Activated CD4-positive, CD25-positive, alpha-beta regulatory T cell treated with anti-CD3 and anti-CD28 coated beads, Interleukin-2, amount 50 U/mL, for 16 hours (primary cell): Measurements from ENCODE around the gene EHD4.

ENCODE experiments used
- DNase-seq: peaks from one replicate; pipeline ENCODE4 v3.0.0-alpha.2; 2020; ENCODE audit warnings: low read depth, low spot score

The EHD4 gene

DNA sequence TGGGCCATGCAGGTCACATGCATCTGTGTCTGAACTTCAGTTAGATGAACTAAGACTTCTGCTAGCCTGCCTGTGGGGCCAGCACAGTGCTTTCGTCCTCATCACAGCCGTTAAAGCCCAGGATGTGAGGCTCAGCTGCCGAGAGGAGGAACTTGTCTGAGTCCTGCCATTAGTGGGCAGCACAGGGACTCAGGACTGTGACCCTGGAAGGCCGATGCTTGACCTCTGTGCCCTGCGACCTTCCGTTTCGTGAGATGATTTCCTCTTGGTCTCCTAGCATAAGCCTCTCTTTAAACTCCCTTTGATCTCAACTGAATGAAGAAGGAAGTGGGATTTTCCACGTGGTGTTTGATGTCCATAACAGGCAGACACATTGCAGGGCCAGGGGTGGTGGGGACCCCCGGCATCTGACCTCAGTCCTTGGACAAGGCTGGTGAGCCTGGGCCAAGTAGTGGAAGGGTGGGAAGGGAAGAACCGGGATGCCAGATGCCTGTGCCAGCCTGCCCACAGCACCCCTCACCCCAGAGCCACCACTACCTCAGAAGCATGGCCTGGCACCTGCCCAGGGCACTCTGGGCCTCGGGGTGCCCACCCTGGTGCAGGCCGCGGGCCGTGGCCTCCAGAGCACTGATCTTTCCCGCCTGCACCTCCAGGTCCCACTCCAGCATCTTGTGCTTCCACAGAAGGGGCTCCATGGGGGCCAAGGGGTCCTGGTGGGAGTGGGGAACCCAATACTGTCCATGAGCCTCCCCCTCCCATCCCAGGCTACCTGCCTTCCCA lies 112.1 kb downstream of the EHD4 start:
- no peak for DNase-seq

DNA sequence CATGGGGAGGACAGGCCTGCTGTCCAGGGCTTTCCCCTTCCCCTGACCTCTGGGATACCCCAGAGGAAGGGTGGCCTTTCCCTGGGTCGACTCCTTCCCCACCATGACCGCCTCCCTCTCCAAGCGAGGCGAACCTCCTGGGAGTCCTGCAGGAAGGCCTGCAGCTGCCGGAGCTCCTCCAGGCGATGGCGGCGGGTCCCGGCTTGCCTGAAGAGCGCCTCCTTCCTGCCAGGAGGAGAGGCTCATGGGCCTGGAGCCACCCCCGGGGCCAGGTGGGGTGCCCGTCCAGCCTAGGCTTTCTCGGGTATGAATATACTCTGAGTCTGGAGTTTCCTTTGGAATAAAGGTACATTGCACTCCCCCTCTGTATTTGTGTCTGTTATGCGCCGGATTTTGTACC lies 113.6 kb downstream of the EHD4 start:
- DNase-seq: no peak

DNA sequence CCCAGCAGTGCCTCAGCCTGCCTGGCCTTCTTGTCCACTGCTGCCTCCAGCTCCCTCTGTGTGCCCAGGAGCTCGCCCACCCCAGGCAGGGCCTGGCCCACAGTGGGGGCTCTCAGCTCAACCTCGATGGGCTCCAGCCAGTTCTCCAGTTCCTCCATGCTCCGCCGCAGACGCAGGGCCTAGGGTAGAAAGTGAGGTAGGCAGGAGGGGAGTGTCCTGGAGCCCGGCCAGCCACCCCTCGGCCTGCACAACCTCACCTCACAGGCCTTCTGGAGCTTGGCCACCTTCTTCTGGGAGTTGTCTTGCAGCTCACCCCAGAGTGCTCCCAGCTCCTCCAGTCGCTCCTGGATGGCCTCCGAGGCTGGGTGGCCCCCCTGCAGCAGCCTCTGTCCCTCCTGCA lies 115.0 kb downstream of the EHD4 start:
- DNase-seq: no peak

DNA sequence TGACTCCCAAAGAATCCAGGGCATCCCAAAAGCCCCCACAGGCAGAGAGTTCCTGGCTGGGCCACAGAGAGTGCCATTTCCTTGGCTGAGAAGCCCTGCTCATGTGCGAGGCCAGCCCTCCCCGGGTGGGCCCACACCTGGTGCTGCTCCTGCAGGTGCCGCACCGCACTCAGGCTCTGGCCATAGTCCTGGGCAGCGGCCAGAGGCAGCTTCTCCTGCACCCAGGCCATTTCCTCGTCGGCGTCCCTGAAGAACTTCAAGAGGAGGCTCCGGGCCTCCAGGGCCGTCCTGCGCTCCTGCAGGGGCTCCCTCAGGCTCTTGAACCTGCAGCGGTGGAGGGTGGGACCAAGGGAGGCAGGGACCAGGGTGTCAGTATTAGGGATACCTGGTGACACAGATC lies 115.6 kb downstream of the EHD4 start:
- DNase-seq: no peak

DNA sequence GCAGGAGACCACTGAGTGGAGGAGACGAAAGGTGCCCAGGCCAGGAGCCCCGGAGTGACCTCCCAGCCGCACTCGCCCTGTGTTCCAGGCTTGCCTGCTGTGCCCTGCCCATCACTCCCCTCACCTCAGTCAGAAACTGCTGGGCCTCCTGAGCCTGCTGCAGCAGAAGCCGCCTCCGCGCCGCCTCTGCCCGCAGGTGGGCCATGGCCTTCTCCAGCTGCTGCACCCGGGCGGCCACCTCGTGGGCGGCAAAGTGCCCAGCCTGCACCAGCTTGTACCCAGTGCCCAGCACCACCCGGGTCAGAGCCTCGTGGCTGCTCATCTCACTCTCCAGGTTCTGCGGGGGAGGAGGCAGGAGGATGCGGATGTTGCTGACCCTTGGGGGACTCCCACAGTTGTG lies 116.1 kb downstream of the EHD4 start:
- DNase-seq: no peak

DNA sequence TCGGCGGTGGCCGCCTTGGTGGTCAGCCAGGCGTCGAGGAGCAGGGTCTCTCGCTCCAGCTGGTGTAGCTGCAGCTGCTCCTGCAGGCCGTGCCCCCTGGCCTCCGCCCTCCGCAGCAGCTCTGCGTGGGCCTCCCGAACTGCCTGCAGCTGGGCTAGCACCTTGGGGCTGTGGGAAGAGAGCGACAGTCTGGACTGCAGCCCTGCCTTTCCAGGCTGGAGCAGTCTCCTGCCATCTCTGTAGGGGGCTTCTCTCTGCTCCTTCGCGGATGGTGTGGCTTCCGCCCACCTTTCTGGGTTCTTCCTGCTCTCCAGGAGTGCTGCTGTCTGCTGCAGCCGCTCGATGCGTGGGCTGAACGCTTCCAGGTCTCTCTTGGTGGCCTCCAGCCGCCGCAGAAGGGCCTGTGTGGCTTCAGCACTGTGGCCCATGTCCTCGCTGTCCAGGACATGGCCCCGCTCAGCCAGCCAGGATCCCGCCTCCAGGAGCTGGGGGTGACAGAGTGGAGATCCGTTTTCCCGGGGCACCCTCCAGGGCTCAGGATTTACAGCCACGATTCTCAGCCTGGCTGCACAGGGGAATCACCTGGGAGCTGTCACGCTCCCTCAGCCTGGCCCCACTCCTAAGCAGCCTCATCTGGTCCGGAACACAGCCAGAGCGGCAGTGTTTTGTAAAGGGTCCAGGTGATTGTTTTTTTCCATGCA lies 116.9 kb downstream of the EHD4 start:
- DNase-seq: no peak

DNA sequence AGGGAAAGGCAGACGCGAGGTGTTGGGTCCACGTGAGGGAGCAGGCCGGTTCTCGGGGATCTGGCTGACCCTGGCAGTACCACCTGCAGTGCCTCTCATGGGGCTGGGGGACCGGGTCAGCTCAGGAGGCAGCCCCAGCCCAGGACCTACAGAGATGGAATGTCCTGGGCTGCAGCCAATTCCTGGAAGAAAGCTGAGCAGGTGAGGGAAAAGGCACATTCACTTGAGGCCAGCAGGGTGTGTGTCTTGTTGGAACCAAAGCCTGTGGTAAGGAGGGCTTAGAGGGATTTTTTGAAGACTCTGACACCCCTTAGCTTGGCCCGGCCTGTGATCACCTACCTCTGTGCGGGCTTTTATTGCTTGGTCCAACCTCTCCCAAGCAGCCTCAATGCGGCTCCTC lies 117.9 kb downstream of the EHD4 start:
- DNase-seq: no peak

DNA sequence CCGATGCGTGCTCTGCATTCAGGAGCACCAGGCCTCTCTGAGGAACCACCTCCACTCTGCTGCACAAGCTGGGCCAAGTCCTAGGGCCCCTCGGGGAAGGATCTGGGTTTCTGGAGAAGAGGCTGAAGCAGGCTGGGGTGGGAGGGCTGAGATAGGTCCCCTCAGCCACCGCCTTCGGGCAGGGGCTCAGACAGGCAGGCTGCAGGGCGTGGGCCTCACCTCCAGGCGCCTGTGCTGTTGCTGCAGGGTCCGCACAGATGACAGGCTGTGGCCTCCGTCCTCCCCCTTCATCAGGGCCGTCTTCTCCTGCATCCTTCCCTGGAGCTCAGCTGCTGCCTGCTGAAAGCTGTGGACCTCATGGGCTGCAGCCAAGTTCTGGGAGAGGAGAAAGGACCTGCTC lies 118.5 kb downstream of the EHD4 start:
- DNase-seq: no peak

DNA sequence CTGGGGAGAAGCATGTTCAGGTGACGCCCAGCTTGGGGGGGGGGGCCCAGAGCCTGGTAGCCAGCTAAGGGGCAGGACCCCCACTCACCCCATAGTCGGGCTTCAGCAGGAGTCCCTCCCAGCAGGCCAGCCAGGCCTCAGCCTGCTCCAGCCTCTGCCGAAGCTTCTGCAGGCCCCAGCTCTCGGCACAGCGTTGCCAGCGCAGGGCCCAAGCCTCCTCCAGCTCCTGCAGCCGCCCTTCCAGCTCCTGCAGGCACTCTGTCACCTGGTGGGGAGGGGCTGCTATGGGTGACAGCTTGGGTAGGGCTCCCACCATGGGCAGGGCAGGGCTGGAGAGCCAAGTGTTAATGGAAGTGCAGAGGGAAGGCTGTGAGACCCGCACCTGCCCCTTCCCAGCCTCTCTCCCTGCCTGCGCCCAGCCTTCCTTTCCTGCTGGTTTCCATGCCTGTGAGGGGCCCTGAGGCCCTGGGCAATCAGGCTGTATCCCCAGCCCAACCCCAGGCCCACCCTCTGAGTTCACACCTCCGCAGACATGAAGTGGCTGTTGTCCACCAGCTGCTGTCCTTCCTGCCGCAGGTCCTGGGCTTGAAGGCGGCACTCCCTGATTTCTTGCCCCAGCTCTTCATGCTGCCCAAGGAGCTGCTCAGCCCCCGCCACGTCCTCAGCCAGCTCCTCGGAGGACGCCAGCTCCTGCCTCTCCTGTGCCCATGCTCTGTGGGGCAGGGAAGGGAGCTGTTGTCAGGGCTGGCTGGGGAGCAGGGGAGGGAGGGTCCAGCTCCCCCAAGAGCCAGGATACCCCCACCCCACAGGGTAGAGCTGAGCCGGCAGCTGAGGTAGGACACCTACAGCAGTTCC lies 119.4 kb downstream of the EHD4 start:
- no peak for DNase-seq

DNA sequence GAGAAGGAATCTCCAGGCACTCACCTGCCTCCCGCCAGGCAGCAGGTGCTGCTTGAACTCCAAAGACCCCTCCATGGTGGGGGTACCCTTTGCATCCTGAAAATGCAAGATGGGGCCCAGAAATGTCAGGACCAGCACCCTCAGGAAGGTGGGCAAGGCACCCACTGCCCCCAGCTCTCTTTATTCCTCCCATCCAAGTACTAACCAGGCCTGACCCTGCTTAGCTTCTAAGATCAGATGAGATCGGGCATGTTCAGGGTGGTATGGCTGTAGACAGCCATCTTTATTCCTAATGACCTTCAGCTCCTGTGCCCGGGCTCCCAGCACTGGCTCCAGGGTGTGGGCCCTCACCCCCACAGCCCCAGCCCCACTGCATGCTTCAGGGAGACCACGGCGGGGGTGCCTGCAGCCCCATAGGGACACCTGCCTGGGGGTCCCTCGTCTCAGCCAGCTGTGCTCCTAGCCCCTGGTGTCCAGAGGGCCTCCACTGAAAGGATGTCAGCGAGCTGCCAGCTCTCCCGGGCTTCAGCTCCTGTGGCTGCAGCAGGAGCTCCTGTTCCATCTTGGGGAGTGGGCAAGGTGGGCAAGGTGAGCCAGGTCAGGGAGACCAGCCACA lies 120.5 kb downstream of the EHD4 start:
- no peak for DNase-seq

DNA sequence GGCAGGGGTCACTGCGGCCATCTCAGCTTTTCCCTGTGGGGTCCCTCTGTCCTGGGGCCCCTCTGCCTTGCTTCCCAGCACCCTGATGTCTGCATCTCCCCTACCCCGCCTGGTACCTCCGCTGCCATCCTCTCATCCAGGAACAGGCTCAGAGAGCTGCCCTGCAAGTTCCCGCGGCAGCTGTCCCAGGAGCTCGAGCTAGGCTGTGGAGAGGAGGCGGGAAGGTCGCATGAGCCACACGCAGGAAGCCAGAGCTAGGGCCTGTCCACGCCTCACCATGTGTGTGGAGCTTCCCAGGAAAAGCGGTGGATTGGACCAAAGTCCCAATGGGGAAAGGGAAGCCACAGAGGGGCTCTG lies 121.2 kb downstream of the EHD4 start:
- no peak for DNase-seq

DNA sequence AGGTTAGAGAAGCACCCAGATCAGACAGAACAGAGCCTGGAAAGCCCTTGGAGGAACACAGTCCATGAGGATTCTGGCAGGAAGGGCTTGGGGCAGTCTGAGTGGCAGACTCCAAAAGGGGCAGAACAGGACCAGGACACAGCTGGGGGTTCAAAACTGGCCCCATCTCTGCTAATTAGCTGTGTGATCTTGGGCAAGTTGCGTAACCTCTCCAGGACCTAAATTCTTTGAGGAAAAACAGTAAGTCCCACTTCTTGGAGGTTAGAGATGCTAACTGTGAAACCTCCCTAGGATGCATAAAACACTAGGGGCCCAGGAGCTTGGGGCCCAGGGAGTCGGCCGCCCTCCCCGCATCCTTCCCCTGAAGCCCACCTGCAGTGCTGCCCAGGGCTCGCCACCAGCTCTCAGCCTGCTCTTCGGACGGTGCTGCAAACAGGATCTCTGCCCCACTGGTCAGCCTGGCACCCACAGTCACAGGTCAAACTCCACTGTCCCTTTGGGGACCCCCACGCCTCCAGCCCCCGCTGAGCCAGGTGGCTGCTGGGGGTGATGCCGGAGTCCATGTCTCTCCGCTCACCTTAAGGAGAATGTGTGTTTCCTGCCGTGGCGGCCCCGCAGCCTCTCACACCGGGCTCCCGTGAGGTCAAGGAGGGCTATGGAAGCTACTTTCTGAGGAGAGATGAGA lies 121.7 kb downstream of the EHD4 start:
- no peak for DNase-seq

DNA sequence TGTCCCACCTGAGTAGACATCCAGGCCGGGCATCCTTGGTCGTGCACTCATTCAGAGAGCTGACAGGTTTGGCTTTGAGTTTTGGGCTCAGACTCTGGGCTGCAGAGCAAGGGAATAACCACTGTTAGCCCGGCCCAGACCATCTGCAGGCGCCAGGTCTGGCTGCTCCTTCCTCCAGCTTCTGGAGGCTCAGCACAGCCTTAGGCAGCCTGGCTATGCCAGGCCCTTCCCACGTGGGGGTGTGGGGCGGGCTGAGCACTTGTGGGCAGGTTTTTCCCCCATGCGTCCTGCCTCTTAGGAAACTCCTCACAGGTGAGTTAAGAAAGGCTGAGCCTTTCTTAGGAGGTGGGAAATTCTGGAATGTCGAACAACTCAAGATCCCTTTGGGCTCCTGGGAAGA lies 122.5 kb downstream of the EHD4 start:
- DNase-seq: no peak

DNA sequence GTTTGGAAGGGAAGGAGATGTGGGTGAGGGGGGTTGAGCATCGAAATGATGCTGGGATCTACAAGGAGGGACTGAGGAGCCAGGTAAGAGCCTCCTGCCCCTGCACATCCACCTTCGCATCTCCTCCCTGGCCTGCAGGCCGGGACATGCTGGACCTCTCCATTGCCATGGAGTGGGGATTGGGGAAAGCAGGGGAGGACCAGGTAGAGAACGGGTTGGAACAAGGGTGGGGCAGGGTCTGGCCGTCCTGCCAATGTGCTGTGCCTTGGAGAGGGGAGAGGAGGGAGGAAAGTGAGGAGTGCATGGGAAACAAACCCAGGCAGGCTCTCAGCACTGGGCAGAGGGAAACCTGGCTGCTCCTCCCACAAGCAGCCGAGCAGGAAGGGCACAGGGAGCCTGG lies 123.2 kb downstream of the EHD4 start:
- no peak for DNase-seq

DNA sequence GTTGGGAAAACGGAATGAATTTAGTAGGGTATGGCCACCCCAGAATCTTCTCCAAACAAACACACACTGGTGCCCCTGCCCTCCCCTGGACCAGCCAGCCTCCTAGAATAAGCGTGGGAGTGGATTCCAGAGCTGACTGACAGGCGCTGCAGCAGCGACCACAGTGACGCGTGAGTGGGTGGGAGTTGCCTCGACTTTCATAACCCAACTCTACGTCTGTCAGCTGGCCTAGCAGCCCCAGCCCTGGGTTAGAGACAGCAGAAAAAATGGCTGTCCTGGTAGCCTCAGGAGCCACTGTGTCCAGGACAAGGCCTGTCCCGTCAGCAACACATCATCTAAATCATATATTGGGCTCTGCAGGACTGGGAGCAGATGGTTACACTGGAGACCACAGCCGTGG lies 123.7 kb downstream of the EHD4 start:
- no peak for DNase-seq

DNA sequence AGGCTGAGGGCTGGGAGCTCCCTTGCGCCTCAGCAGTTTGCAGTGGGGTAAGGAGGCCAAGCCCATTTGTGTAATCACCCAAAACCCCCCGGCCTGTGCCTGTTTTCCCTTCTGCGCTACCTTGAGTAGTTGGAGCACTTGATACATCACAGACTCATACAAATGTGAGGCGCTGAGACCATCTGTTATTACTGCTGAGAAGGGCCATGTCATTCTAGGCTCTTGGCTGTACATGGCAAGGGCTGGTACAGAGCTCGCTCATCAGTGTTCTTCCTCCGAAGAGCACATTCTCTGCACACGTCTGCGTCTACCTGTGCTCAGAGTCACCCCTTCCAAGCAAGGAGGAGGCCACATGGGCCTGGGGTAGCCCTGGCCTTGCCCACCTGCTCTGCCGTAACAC lies 124.4 kb downstream of the EHD4 start:
- no peak for DNase-seq

DNA sequence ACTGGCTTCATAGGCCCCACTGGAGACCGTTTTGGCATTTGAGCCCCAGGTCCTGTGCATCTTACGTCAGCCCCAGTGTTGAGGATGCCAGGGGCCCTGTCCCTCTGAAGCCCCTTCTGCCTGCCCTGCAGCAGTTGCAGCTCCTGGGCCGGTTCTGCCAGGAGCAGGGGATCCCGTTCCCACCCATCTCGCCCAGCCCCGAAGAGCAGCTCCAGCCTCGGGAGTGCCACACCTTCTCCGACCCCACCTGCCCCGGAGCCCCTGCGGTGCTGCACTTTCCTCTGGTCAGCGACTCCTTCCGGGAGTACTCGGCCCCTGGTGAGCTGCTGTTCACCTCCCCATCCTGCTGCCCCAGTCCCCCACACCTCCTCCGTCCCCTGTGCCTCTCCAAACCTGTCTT lies 125.2 kb downstream of the EHD4 start:
- no peak for DNase-seq
